Activated CD4-positive, alpha-beta T cell treated with anti-CD3 and anti-CD28 coated beads, Interleukin-2, amount 10 ng/mL, durations not matched to agents 24 days and 14 days (primary cell): ENCODE data around the gene CYB5R3. TPM values are rescaled to one million over a fixed set of nuclear protein-coding genes. Genes with fewer than 3 reads are reported as not detected.

ENCODE experiments used
- DNase-seq: peaks from one replicate; pipeline ENCODE4 v3.0.0; 2022
- H3K27ac Mint-ChIP-seq: one replicate; pipeline ENCODE4 v1.8.0; 2022; ENCODE audit warnings: mild to moderate bottlenecking, mixed read lengths
- H3K27me3 Mint-ChIP-seq: one replicate; pipeline ENCODE4 v1.8.0; 2022; ENCODE audit warnings: mixed read lengths
- H3K36me3 Mint-ChIP-seq: one replicate; pipeline ENCODE4 v1.8.0; 2022; ENCODE audit warnings: low read depth, mild to moderate bottlenecking, mixed read lengths
- H3K4me1 Mint-ChIP-seq: one replicate; pipeline ENCODE4 v1.8.0; 2021; ENCODE audit warnings: mixed read lengths
- H3K4me3 Mint-ChIP-seq: one replicate; pipeline ENCODE4 v1.8.0; 2022; ENCODE audit warnings: mild to moderate bottlenecking, moderate library complexity, mixed read lengths
- H3K9me3 Mint-ChIP-seq: one replicate; pipeline ENCODE4 v1.8.0; 2021; ENCODE audit warnings: mixed read lengths
- intact Hi-C: fragments of 100-400 bp; cut with micrococcal nuclease; formaldehyde crosslinking; loops from one replicate; pipeline ENCODE4 v1.15.1; 2023
- total RNA-seq: library from RNA; stranded (reverse); gene quantifications from 2 replicates; pipeline ENCODE4 v1.2.3, GENCODE V29; 2022

The CYB5R3 gene
- total RNA-seq, 1 donor from 2014 or later = 77.0 TPM

- no peak overlapping the region for H3K4me3 Mint-ChIP-seq
- H3K36me3 Mint-ChIP-seq = no peaks in the 10 kb centered on the region
- peaks cover 13% of the 10 kb centered on the region for H3K27me3 Mint-ChIP-seq
- no peak overlapping the region for H3K27ac Mint-ChIP-seq
- H3K9me3 Mint-ChIP-seq = no peaks in the 10 kb centered on the region
- intact Hi-C loops = no loop called here
- DNase-seq = no peak
- peaks cover 2% of the 10 kb centered on the region for H3K4me1 Mint-ChIP-seq
Measured at GRCh38 chr22:42664976-42665831, 16.0 kb upstream of the CYB5R3 start.

- intact Hi-C loops = loop anchor here (1.0 kb wide), 1 partner anchor 427 kb away; the partner anchor contains the start of gene TTLL1
- peaks cover 14% of the 10 kb centered on the region for H3K27me3 Mint-ChIP-seq
Measured at GRCh38 chr22:42661985-42662831, 13.0 kb upstream of the CYB5R3 start.

GRCh38 chr22:42656578-42656977, 7.4 kb upstream of the CYB5R3 start:
- no peaks in the 10 kb centered on the region for H3K4me1 Mint-ChIP-seq
- no peaks in the 10 kb centered on the region for H3K36me3 Mint-ChIP-seq
- intact Hi-C loops = loop anchor here (10.0 kb wide), 1 partner anchor 188 kb away; no protein-coding TSS in a partner anchor
- no peak overlapping the region for H3K4me3 Mint-ChIP-seq
- no peak overlapping the region for H3K27ac Mint-ChIP-seq
- peaks cover 3% of the 10 kb centered on the region for H3K27me3 Mint-ChIP-seq
- DNase-seq = no peak
- no peaks in the 10 kb centered on the region for H3K9me3 Mint-ChIP-seq

More at GRCh38 chr22:42661985-42662831, 13.0 kb upstream of the CYB5R3 start:
- H3K9me3 Mint-ChIP-seq = no peaks in the 10 kb centered on the region
- no peak overlapping the region for H3K27ac Mint-ChIP-seq
- H3K4me3 Mint-ChIP-seq = peak overlapping the region; percentile 79
- DNase-seq = peak; percentile 95
- H3K36me3 Mint-ChIP-seq = no peaks in the 10 kb centered on the region
- H3K4me1 Mint-ChIP-seq = no peaks in the 10 kb centered on the region

GRCh38 chr22:42655693-42656092, 6.5 kb upstream of the CYB5R3 start:
- Mint-ChIP-seq H3K27ac (no peak overlapping the region), H3K9me3 (no peaks in the 10 kb centered on the region), H3K27me3 (peaks cover 6% of the 10 kb centered on the region)

GRCh38 chr22:42654436-42655073, 5.4 kb upstream of the CYB5R3 start:
- no peaks in the 10 kb centered on the region for H3K4me1 Mint-ChIP-seq
- peaks cover 4% of the 10 kb centered on the region for H3K27me3 Mint-ChIP-seq
- no peaks in the 10 kb centered on the region for H3K36me3 Mint-ChIP-seq
- intact Hi-C loops = loop anchor here (10.0 kb wide), 1 partner anchor 190 kb away; no protein-coding TSS in a partner anchor
- DNase-seq = no peak
- H3K27ac Mint-ChIP-seq = no peak overlapping the region
- H3K4me3 Mint-ChIP-seq = no peak overlapping the region
- no peaks in the 10 kb centered on the region for H3K9me3 Mint-ChIP-seq

More at GRCh38 chr22:42655693-42656092, 6.5 kb upstream of the CYB5R3 start:
- H3K4me3 Mint-ChIP-seq = no peak overlapping the region
- intact Hi-C loops = loop anchor here (10.0 kb wide), 1 partner anchor 189 kb away; no protein-coding TSS in a partner anchor
- H3K36me3 Mint-ChIP-seq = no peaks in the 10 kb centered on the region
- H3K4me1 Mint-ChIP-seq = no peaks in the 10 kb centered on the region
- no peak for DNase-seq

- H3K27ac Mint-ChIP-seq = no peak overlapping the region
- H3K27me3 Mint-ChIP-seq = peaks cover 4% of the 10 kb centered on the region
- no peaks in the 10 kb centered on the region for H3K36me3 Mint-ChIP-seq
- intact Hi-C loops = loop anchor here (10.0 kb wide), 1 partner anchor 191 kb away; no protein-coding TSS in a partner anchor
- H3K9me3 Mint-ChIP-seq = no peaks in the 10 kb centered on the region
- no peaks in the 10 kb centered on the region for H3K4me1 Mint-ChIP-seq
- no peak for DNase-seq
- H3K4me3 Mint-ChIP-seq = no peak overlapping the region
Measured at GRCh38 chr22:42653999-42654398, 4.8 kb upstream of the CYB5R3 start.

GRCh38 chr22:42651134-42651533, 1.9 kb upstream of the CYB5R3 start:
- DNase-seq = no peak
- Mint-ChIP-seq H3K36me3 (peaks cover 2% of the 10 kb centered on the region), H3K4me3 (peak overlapping the region; percentile 2), H3K27ac (no peak overlapping the region), H3K4me1 (peaks cover 10% of the 10 kb centered on the region), H3K27me3 (peaks cover 4% of the 10 kb centered on the region), H3K9me3 (no peaks in the 10 kb centered on the region)
- intact Hi-C loops = loop anchor here (10.0 kb wide), 1 partner anchor 194 kb away; no protein-coding TSS in a partner anchor

- Mint-ChIP-seq H3K4me1 (peaks cover 13% of the 10 kb centered on the region), H3K27ac (peak overlapping the region; percentile 97), H3K36me3 (peaks cover 2% of the 10 kb centered on the region), H3K27me3 (peaks cover 2% of the 10 kb centered on the region), H3K9me3 (no peaks in the 10 kb centered on the region), H3K4me3 (peak overlapping the region; percentile 95)
- intact Hi-C loops = loop anchor here (1.0 kb wide), 1 partner anchor 33 kb away; no protein-coding TSS in a partner anchor
- no peak for DNase-seq
Measured at GRCh38 chr22:42648368-42649245, 585 bp downstream of the CYB5R3 start.

GRCh38 chr22:42648017-42648367, 1.2 kb downstream of the CYB5R3 start:
- Mint-ChIP-seq H3K27ac (peak overlapping the region; percentile 97), H3K36me3 (peaks cover 2% of the 10 kb centered on the region), H3K9me3 (no peaks in the 10 kb centered on the region), H3K4me1 (peaks cover 13% of the 10 kb centered on the region), H3K27me3 (peaks cover 2% of the 10 kb centered on the region), H3K4me3 (peak overlapping the region; percentile 95)
- DNase-seq = no peak
- intact Hi-C loops = no loop called here

- Mint-ChIP-seq H3K36me3 (peaks cover 2% of the 10 kb centered on the region), H3K27me3 (peaks cover 2% of the 10 kb centered on the region), H3K27ac (no peak overlapping the region), H3K4me1 (peaks cover 13% of the 10 kb centered on the region), H3K9me3 (no peaks in the 10 kb centered on the region), H3K4me3 (peak overlapping the region; percentile 95)
- intact Hi-C loops = no loop called here
- no peak for DNase-seq
Measured at GRCh38 chr22:42646569-42647525, 2.3 kb downstream of the CYB5R3 start.

- H3K4me3 Mint-ChIP-seq = no peak overlapping the region
Measured at GRCh38 chr22:42645938-42646568, 3.1 kb downstream of the CYB5R3 start.

More at GRCh38 chr22:42645938-42646568, 3.1 kb downstream of the CYB5R3 start:
- intact Hi-C loops = no loop called here
- H3K36me3 Mint-ChIP-seq = peaks cover 2% of the 10 kb centered on the region
- H3K4me1 Mint-ChIP-seq = peaks cover 13% of the 10 kb centered on the region
- H3K9me3 Mint-ChIP-seq = no peaks in the 10 kb centered on the region
- H3K27ac Mint-ChIP-seq = no peak overlapping the region
- peaks cover 2% of the 10 kb centered on the region for H3K27me3 Mint-ChIP-seq
- no peak for DNase-seq
